HFF-Myc (cell line): ENCODE data around the gene IL5RA.

Source experiments
- DNase-seq: peaks from one replicate; pipeline ENCODE4 v3.0.0-alpha.2; 2011; ENCODE audit warnings: low read depth; ENCODE audit errors: extremely low read depth
- H3K4me3 ChIP-seq: replicated peaks from 2 replicates; pipeline ENCODE4 v1.5.1; 2011; ENCODE audit warnings: low read depth, mild to moderate bottlenecking, control low read depth, low read length
- TF ChIP-seq, protein P1 (sequence below): IDR thresholded peaks from 2 replicates; pipeline ENCODE4 v1.5.1; 2012; ENCODE audit warnings: mild to moderate bottlenecking, low read depth, low read length, control low read depth; ENCODE audit errors: missing control alignments

The IL5RA gene

DNA sequence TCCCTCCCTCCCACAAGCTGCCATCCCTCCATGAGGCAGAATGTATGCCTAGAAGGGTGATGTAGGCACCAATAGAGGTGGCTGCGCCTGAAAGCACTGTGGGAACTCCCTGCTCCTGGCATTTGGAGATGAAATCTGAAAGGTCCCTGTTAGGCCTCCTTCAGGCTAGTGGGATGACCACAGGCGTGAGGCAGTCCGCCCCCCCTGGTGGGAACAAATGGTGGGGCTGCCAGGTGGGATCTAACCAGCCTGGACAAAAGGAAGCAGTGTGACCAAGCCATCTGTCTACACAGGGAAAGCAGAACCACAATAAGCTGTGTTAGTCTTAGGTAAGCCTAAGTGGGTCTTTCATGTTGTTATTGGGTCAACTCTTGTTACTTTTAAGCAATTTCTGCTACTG lies 25.3 kb downstream of the IL5RA start:
- H3K4me3 ChIP-seq = no peak overlapping the region
- TF ChIP-seq, protein P1, sequence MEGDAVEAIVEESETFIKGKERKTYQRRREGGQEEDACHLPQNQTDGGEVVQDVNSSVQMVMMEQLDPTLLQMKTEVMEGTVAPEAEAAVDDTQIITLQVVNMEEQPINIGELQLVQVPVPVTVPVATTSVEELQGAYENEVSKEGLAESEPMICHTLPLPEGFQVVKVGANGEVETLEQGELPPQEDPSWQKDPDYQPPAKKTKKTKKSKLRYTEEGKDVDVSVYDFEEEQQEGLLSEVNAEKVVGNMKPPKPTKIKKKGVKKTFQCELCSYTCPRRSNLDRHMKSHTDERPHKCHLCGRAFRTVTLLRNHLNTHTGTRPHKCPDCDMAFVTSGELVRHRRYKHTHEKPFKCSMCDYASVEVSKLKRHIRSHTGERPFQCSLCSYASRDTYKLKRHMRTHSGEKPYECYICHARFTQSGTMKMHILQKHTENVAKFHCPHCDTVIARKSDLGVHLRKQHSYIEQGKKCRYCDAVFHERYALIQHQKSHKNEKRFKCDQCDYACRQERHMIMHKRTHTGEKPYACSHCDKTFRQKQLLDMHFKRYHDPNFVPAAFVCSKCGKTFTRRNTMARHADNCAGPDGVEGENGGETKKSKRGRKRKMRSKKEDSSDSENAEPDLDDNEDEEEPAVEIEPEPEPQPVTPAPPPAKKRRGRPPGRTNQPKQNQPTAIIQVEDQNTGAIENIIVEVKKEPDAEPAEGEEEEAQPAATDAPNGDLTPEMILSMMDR = no peak
- DNase-seq = no peak

DNA sequence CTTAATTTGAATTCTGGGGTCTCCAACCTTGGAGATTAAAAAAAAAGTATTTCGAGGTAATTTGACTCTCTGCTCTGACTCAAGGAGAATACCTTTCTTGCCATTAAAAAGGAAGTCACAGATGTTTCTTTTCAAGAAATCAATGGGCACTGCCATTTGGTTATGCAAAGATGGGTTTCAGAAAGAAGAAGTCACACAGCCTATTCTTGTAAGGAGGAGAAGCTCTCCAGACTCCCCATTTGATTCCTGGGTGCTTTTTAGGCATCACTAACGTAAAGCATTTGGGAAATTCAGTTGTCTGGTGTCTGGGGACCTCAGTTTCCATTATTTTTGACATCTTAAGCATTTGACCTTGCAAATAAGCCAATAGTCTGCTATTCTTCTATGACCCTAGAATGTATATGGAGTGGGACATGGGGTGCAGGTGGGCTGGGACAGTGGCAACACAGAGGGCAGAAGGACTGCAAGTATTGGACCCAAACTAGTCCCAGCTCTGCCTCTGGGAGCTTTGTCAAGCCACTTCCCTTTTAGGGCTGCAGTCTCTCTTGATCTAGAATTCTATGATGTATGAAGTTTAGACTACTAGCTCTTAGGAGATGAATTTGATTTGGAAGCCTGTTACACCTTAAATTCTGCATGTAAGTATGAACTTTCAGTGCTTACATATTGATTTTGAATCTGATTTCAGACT lies 27.8 kb downstream of the IL5RA start:
- no peak overlapping the region for H3K4me3 ChIP-seq
- TF ChIP-seq, protein P1 = no peak
- DNase-seq = no peak

DNA sequence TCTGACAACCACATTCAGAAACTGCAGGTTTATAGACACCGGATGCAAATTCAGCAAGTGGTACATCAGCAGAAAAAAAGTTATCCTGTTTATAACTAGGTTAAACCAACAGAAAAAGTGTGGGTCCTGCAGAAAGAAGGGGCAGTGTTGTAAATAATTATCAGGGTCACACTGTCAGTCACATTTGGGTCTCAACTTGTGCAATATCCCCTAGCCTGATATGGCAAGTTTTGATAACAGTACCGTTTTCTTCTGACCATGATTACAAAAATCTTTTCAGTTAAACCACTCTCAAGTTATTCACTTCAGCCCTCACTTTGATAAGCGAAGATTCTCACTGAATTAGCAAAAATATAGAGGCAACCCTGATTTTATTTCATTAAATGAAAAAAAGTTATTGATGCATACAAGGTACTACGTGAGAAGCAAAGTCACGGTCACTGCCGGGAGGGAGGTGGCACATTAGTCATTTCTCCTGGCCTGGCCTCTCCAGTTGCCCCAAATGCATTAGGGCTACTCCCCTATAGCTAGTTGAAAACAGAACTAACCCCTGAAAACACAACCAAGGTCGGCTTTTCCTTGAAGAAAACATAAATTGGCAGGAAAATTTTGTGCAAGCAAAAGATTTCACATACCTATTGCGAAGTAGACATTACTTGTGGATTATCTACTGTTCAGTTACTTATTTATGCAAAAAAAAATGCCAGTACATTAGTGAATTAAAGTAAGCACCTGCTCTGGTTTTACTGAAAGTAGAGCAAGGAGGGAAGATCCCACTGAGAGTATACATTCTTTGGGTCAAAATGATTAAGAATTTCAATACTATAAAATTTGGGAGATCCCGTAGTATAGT lies 28.6 kb downstream of the IL5RA start:
- no peak overlapping the region for H3K4me3 ChIP-seq
- TF ChIP-seq, protein P1 = no peak
- DNase-seq = no peak

DNA sequence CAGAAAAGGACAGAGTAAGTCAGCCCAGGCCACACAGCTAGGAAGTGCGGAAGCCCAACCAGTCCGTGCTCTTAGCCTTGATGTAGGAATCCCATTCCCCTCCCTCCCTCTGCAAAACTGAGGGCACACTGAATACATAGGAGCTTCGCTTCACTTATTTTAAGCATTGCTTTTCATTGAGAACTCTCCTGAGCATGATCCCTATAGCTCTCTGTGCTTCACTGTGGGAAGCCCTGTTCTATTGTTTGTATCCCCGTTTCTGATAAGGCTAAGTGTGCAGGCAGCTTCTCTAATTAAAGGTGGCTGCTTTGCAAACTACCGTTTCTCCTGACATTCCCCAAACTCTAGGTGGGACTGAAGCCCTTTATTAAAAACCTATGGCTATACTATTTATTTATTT lies 29.9 kb downstream of the IL5RA start:
- DNase-seq = no peak
- H3K4me3 ChIP-seq = no peak overlapping the region
- TF ChIP-seq, protein P1 = no peak

DNA sequence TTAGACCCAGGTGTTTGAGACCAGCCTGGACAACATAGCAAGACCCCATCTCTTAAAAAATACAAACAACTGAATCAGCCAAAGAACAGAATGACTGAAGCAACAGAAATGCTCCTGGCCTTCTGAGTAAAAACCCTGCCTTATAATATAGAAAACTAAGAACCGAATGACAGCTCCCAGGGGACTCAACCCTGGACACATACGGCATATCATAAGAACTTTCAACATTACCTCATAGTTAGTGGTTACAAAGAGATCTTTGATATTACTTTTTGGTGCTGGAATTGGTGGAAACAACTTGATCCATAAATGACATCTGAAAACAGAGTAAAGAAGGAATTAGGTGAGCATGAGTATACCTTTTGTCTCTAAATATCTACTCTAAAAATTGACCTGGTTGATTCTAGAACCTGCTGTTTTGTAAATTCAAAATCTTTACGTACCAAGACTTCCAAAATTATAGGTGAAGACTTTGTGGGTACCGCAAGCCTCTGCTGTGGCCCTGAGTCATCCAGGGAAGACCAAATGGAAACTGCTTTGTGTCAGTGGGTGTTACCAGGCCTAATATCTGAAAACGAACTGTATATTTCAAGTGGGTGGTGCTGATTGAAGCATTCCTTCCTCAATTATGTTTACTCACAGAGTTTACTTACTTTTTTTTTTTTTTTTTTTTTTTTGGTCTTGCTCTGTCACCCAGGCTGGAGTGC lies 35.5 kb downstream of the IL5RA start:
- no peak for DNase-seq
- TF ChIP-seq, protein P1 = no peak

DNA sequence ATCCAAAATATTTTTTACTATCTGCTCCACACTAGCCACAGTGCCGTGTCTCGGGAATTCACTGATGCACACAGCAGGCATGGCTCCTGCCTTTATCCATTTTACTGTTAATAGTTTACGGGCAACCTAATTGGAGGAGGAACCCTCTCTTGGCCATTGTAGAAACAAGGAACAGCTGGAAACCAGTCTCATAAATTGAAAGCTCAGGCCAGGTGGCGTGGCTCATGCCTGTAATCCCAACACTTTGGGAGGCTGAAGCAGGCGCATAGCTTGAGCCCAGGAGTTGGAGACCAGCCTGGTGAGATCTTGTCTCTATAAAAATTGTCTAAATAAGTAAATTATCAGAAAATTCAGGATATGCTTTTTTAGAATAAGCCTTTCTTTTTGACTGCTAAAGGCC lies 39.0 kb downstream of the IL5RA start:
- DNase-seq = no peak
- no peak overlapping the region for H3K4me3 ChIP-seq
- TF ChIP-seq, protein P1 = no peak

More for the DNA sequence above, 35.5 kb downstream of the IL5RA start:
- no peak overlapping the region for H3K4me3 ChIP-seq
